ENCODE results near the gene METTL26.

Gene METTL26

DNA sequence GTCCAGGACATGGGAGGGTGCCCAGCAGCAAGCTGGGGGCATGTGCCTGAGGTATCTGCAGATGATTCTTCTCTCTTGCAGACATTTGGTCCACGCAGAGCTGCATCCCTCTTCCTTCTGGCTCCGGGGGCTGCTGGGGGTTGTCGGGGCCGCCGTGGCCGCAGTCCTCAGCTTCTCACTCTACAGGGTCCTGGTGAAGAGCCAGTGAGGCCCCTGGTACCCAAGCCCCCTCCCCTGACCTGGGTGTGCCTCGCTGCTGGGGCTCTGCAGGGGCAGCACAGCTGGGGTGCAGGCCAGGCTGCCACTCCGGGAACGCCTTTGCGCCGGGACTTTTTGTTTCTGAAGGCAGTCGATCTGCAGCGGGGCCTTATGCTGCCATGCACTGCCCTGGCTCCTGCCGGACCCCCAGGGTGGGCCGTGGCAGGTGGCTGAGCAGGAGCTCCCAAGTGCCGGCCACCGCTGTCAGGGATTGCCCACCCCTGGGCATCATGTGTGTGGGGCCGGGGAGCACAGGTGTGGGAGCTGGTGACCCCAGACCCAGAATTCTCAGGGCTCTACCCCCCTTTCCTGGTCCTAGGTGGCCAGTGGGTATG lies 37.4 kb upstream of the METTL26 start:
- H3K27ac ChIP-seq: no peak overlapping the region
- TF ChIP-seq, protein P1, sequence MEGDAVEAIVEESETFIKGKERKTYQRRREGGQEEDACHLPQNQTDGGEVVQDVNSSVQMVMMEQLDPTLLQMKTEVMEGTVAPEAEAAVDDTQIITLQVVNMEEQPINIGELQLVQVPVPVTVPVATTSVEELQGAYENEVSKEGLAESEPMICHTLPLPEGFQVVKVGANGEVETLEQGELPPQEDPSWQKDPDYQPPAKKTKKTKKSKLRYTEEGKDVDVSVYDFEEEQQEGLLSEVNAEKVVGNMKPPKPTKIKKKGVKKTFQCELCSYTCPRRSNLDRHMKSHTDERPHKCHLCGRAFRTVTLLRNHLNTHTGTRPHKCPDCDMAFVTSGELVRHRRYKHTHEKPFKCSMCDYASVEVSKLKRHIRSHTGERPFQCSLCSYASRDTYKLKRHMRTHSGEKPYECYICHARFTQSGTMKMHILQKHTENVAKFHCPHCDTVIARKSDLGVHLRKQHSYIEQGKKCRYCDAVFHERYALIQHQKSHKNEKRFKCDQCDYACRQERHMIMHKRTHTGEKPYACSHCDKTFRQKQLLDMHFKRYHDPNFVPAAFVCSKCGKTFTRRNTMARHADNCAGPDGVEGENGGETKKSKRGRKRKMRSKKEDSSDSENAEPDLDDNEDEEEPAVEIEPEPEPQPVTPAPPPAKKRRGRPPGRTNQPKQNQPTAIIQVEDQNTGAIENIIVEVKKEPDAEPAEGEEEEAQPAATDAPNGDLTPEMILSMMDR (IDR thresholded peaks at IDR 0.05): no peak
- no peak for DNase-seq (ENCODE audit: low spot score)

DNA sequence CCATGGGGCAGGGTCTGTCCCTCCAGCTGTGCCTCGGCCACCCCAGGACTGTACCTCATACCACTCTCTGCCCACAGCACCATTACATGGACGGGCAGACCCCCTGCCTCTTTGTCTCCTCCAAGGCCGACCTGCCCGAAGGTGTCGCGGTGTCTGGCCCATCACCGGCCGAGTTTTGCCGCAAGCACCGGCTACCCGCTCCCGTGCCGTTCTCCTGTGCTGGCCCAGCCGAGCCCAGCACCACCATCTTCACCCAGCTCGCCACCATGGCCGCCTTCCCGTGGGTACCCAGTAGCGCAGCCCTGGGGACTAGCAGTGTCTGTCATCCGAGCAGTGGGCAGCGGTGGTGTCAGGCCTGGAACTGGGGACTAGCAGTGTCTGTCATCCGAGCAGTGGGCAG lies 36.7 kb upstream of the METTL26 start:
- DNase-seq (ENCODE audit: low spot score): no peak
- TF ChIP-seq, protein P1 (IDR thresholded peaks at IDR 0.05): no peak
- Histone ChIP-seq H3K4me3 (no peak overlapping the region), H3K27ac (no peak overlapping the region)

More for the DNA sequence above, 37.4 kb upstream of the METTL26 start:
- H3K4me3 ChIP-seq: no peak overlapping the region

DNA sequence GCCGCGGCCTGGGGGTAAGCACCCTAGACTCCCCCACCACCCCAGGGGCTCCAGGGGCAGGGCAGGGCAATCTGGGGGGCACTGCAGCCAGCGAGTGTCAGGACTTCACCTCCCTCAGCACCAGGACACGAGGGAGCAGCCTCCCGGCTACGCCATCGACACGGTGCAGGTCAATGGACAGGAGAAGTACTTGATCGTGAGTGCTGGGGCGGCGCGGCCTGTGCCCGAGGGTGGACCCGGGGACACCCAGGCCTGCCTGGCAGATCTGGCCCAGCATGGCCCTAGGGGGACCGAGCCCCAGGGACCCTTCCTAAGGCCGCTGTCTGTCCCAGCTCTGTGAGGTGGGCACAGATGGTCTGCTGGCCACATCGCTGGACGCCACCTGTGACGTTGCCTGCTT lies 36.3 kb upstream of the METTL26 start:
- no peak for DNase-seq (ENCODE audit: low spot score)
- Histone ChIP-seq H3K27ac (no peak overlapping the region), H3K4me3 (no peak overlapping the region)
- TF ChIP-seq, protein P1 (IDR thresholded peaks at IDR 0.05): no peak

DNA sequence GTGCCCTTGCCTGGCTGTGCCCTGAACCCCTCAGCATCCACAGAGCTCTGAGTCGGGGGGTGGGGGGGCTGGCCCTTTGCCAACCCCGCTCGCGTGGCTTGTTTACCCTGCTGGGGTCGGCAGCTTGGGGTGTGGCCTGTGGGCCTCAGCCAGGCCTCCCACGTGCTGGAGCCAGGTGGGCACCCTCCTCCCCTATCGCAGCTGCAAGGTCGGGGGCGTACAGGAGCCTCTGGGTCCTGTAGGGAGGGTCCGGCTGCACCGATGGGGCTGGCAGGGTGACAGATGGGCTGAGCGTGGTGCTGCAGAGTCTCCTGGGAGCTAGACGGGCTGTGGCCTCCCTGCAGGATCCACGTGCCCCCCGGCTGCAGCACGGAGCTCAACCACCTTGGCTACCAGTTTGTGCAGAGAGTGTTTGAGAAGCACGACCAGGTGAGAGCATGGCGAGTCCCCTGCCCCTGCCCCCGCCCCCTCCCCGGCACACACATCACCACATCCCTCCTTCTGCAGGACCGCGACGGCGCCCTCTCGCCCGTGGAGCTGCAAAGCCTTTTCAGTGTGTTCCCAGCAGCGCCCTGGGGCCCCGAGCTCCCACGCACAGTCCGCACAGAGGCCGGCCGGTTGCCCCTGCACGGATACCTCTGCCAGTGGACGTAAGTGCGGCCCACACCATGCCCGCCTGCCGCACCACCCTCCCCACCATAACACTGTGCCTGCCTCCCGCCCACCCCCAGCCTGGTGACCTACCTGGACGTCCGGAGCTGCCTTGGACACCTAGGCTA lies 35.4 kb upstream of the METTL26 start:
- TF ChIP-seq, protein P1 (IDR thresholded peaks at IDR 0.05): no peak
- H3K4me3 ChIP-seq: no peak overlapping the region
- no peak for DNase-seq (ENCODE audit: low spot score)
- no peak overlapping the region for H3K27ac ChIP-seq

DNA sequence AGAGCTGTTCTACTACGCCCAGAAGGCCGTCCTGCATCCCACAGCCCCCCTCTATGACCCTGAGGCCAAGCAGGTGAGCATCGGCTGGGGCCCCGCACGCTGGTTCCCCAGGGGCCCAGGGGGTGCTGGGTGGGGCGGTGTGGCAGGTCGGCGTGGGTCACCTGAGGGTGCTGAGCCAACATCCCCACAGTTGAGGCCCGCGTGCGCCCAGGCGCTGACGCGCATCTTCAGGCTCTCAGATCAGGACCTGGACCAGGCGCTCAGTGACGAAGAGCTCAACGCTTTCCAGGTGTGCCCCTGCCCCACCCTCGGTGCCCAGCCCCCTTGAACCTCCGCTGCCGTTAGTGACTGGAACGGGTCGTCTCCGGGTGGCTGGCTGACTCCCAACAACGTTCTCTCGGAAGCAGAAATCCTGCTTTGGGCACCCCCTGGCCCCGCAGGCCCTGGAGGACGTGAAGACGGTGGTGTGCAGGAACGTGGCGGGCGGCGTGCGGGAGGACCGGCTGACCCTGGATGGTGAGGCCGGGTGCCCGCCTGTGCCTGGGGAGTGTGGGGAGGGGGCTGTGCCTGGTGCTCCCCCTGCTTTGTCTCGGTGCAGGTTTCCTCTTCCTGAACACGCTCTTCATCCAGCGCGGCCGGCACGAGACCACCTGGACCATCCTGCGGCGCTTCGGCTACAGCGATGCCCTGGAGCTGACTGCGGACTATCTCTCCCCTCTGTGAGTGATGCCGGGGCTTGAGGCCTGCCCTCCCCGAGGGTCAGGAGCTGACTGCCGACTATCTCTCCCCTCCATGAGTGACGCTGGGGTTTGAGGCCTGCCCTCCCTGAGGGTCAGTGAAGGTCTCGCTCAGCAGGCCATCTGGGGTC lies 34.6 kb upstream of the METTL26 start:
- TF ChIP-seq, protein P1 (IDR thresholded peaks at IDR 0.05): no peak

DNA sequence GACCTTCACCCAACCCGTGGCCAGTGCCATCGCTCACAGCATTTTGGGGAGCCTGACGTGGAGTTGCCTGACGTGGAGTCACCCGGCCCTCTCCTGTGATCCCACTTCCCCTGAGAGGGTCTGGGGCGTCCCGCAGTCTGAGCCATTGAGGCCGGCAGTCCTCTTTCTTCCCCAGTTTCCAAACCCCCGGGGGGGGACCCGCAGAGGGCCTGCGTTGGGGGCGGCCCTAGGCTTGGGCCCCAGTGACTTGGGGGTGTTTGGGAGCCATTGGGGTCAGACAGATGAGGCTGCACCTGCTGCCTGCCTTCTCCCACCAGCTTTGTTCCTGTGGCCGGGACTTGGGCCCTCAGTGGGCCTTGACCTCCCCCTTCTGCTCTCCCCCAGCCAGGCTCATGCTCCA lies 33.6 kb upstream of the METTL26 start:
- H3K27ac ChIP-seq: no peak overlapping the region
- TF ChIP-seq, protein P1 (IDR thresholded peaks at IDR 0.05): no peak
- no peak for DNase-seq (ENCODE audit: low spot score)
- H3K4me3 ChIP-seq: no peak overlapping the region

More for the DNA sequence above, 34.6 kb upstream of the METTL26 start:
- H3K4me3 ChIP-seq: no peak overlapping the region
- no peak overlapping the region for H3K27ac ChIP-seq
- DNase-seq (ENCODE audit: low spot score): no peak

Measured in coronary artery (tissue), 2 donors.